GM21515 (cell line): ENCODE data around the gene TUBGCP2.
"Not testable (repeated sequence)": the region's sequence is repeated elsewhere in the genome, so short reads cannot be mapped to it uniquely, and the experiment has no call there.

Experiments used
- ATAC-seq: cut with Tn5 transposase; IDR thresholded peaks from one replicate; pipeline ENCODE4 v1.9.1; 2021; ENCODE audit not compliant: unreplicated experiment

Gene TUBGCP2

GRCh38 chr10:133267829-133268228, 40.8 kb downstream of the TUBGCP2 start:
- ATAC-seq, result no peak

- ATAC-seq, result no peak
Measured at GRCh38 chr10:133267293-133267692, 41.4 kb downstream of the TUBGCP2 start.

- no peak for ATAC-seq
Measured at GRCh38 chr10:133266056-133266795, 42.4 kb downstream of the TUBGCP2 start.

- not testable (repeated sequence) for ATAC-seq
Measured at GRCh38 chr10:133265052-133265451, 43.6 kb downstream of the TUBGCP2 start.

GRCh38 chr10:133264461-133264860, 44.2 kb downstream of the TUBGCP2 start:
- no peak for ATAC-seq

- no peak for ATAC-seq
Measured at GRCh38 chr10:133263674-133264073, 45.0 kb downstream of the TUBGCP2 start.

- ATAC-seq, result no peak
Measured at GRCh38 chr10:133262696-133263095, 46.0 kb downstream of the TUBGCP2 start.

GRCh38 chr10:133261726-133262325, 46.8 kb downstream of the TUBGCP2 start:
- ATAC-seq, result peak; percentile 47

GRCh38 chr10:133260895-133261725, 47.6 kb downstream of the TUBGCP2 start:
- peak; percentile 44 for ATAC-seq

- no peak for ATAC-seq
Measured at GRCh38 chr10:133259602-133259989, 49.1 kb downstream of the TUBGCP2 start.

- no peak for ATAC-seq
Measured at GRCh38 chr10:133258818-133259601, 49.7 kb downstream of the TUBGCP2 start.

- ATAC-seq, result no peak
Measured at GRCh38 chr10:133258066-133258817, 50.4 kb downstream of the TUBGCP2 start.

GRCh38 chr10:133257489-133258065, 51.1 kb downstream of the TUBGCP2 start:
- ATAC-seq, result no peak

GRCh38 chr10:133255323-133255722, 53.3 kb downstream of the TUBGCP2 start:
- ATAC-seq, result no peak

GRCh38 chr10:133254421-133255120, 54.1 kb downstream of the TUBGCP2 start:
- no peak for ATAC-seq

- no peak for ATAC-seq
Measured at GRCh38 chr10:133253361-133253955, 55.2 kb downstream of the TUBGCP2 start.

- no peak for ATAC-seq
Measured at GRCh38 chr10:133252223-133252552, 56.5 kb downstream of the TUBGCP2 start.

- no peak for ATAC-seq
Measured at GRCh38 chr10:133251388-133252222, 57.1 kb downstream of the TUBGCP2 start.
